Neural progenitor cell (in vitro differentiated cells): Measurements from ENCODE around the gene TWIST2. TPM values are rescaled to one million over a fixed set of nuclear protein-coding genes. Genes with fewer than 3 reads are reported as not detected.

Experiments used
- DNase-seq: peaks from one replicate; pipeline ENCODE4 v3.0.0-alpha.2; 2016; ENCODE audit warnings: low spot score
- H2AFZ ChIP-seq: fragments of 200-600 bp; sonication (generic); replicated peaks from 2 replicates; pipeline ENCODE4 v1.6.1; 2016; ENCODE audit warnings: antibody characterized with exemption
- H3F3A ChIP-seq: fragments of 200-600 bp; sonication (generic); 2 replicates; pipeline ENCODE4 v1.6.1; 2016; ENCODE audit warnings: antibody characterized with exemption, low read depth
- H3K27ac ChIP-seq: fragments of 200-600 bp; sonication (generic); 2 replicates; pipeline ENCODE4 v1.5.1; 2016; ENCODE audit warnings: mild to moderate bottlenecking
- H3K27me3 ChIP-seq: fragments of 200-600 bp; sonication (generic); 2 replicates; pipeline ENCODE4 v1.6.1; 2016; ENCODE audit warnings: mild to moderate bottlenecking, moderate library complexity
- H3K36me3 ChIP-seq: fragments of 200-600 bp; sonication (generic); 2 replicates; pipeline ENCODE4 v1.5.1; 2016
- H3K4me1 ChIP-seq: fragments of 200-600 bp; sonication (generic); 2 replicates; pipeline ENCODE4 v1.6.1; 2016; ENCODE audit warnings: mixed run types
- H3K4me2 ChIP-seq: fragments of 200-600 bp; sonication (generic); 2 replicates; pipeline ENCODE4 v1.6.1; 2016
- H3K4me3 ChIP-seq: fragments of 200-600 bp; sonication (generic); 2 replicates; pipeline ENCODE4 v1.5.1; 2016
- H3K79me2 ChIP-seq: fragments of 200-600 bp; sonication (generic); 2 replicates; pipeline ENCODE4 v1.6.1; 2016; ENCODE audit warnings: low read depth
- H3K9ac ChIP-seq: fragments of 200-600 bp; sonication (generic); 2 replicates; pipeline ENCODE4 v1.6.1; 2016
- H3K9me3 ChIP-seq: fragments of 200-600 bp; sonication (generic); 2 replicates; pipeline ENCODE4 v1.5.1; 2016; ENCODE audit warnings: low read depth
- H4K20me1 ChIP-seq: fragments of 200-600 bp; sonication (generic); 2 replicates; pipeline ENCODE4 v1.6.1; 2016; ENCODE audit warnings: low read depth
- H3K27ac Mint-ChIP-seq: 3 replicates; pipeline ENCODE4 v1.8.0; 2021; ENCODE audit warnings: mixed read lengths
- H3K27me3 Mint-ChIP-seq: 2 replicates; pipeline ENCODE4 v1.8.0; 2022; ENCODE audit warnings: low read depth, mild to moderate bottlenecking, inconsistent platforms, moderate library complexity, mixed read lengths; ENCODE audit not compliant: insufficient read depth
- H3K36me3 Mint-ChIP-seq: 3 replicates; pipeline ENCODE4 v1.8.0; 2021; ENCODE audit warnings: mixed read lengths
- H3K4me1 Mint-ChIP-seq: 3 replicates; pipeline ENCODE4 v1.8.0; 2021; ENCODE audit warnings: mixed read lengths
- H3K4me3 Mint-ChIP-seq: 3 replicates; pipeline ENCODE4 v1.8.0; 2021; ENCODE audit warnings: mild to moderate bottlenecking, moderate library complexity, mixed read lengths
- H3K9me3 Mint-ChIP-seq: 3 replicates; pipeline ENCODE4 v1.8.0; 2020; ENCODE audit warnings: mixed read lengths
- CTCF ChIP-seq: fragments of 200-600 bp; sonication (generic); IDR thresholded peaks from 2 replicates; pipeline ENCODE4 v1.5.1; 2017; ENCODE audit warnings: antibody characterized with exemption, mild to moderate bottlenecking
- EZH2 ChIP-seq: fragments of 200-600 bp; sonication (generic); IDR thresholded peaks from 2 replicates; pipeline ENCODE4 v1.6.1; 2017; ENCODE audit warnings: antibody characterized with exemption, mild to moderate bottlenecking, moderate library complexity
- EZH2phosphoT487 ChIP-seq: fragments of 200-600 bp; sonication (generic); IDR thresholded peaks from 2 replicates; pipeline ENCODE4 v1.6.1; 2017; ENCODE audit warnings: antibody characterized with exemption
- total RNA-seq: library from RNA; depleted of rRNA; stranded (reverse); fragments of >200 nt; gene quantifications from 2 replicates; pipeline ENCODE4 v1.2.3, GENCODE V29; 2015; ENCODE audit warnings: low replicate concordance

The TWIST2 gene
- total RNA-seq, 1 donor from 2014 or later: 0.51 TPM

- no peaks in the 10 kb centered on the region for H3K79me2 ChIP-seq
- no peaks in the 10 kb centered on the region for H3K36me3 ChIP-seq
- TF ChIP-seq EZH2phosphoT487: no peak
- TF ChIP-seq CTCF: no peak
- no peak for TF ChIP-seq EZH2
- no peak overlapping the region for H3K4me3 ChIP-seq
- no peaks in the 10 kb centered on the region for H3K9me3 ChIP-seq
- Mint-ChIP-seq H3K27ac (no peak overlapping the region), H3K9me3 (peaks cover 3% of the 10 kb centered on the region), H3K4me1 (no peaks in the 10 kb centered on the region), H3K4me3 (no peak overlapping the region), H3K36me3 (no peaks in the 10 kb centered on the region), H3K27me3 (peaks cover 5% of the 10 kb centered on the region)
- H3K27ac ChIP-seq: no peak overlapping the region
- H3K9ac ChIP-seq: no peak overlapping the region
- peaks cover 15% of the 10 kb centered on the region for H3K27me3 ChIP-seq
- no peak for DNase-seq
- no peak overlapping the region for H3K4me2 ChIP-seq
- no peaks in the 10 kb centered on the region for H4K20me1 ChIP-seq
- H3F3A ChIP-seq: no peaks in the 10 kb centered on the region
- no peaks in the 10 kb centered on the region for H3K4me1 ChIP-seq
- no peak overlapping the region for H2AFZ ChIP-seq
Observed at GRCh38 chr2:238928520-238929241, 80.8 kb downstream of the TWIST2 start.

GRCh38 chr2:238929242-238930081 lies 81.6 kb downstream of the TWIST2 start:
- Histone ChIP-seq H3K4me1 (no peaks in the 10 kb centered on the region), H3K9me3 (no peaks in the 10 kb centered on the region), H3K27ac (no peak overlapping the region), H3K4me3 (no peak overlapping the region), H2AFZ (peak overlapping the region; percentile 45), H3K36me3 (no peaks in the 10 kb centered on the region), H3K4me2 (no peak overlapping the region), H3F3A (no peaks in the 10 kb centered on the region), H3K9ac (no peak overlapping the region), H3K27me3 (peaks cover 23% of the 10 kb centered on the region), H4K20me1 (no peaks in the 10 kb centered on the region), H3K79me2 (no peaks in the 10 kb centered on the region)
- H3K4me3 Mint-ChIP-seq: no peak overlapping the region
- peaks cover 9% of the 10 kb centered on the region for H3K9me3 Mint-ChIP-seq
- no peaks in the 10 kb centered on the region for H3K36me3 Mint-ChIP-seq
- H3K27me3 Mint-ChIP-seq: peaks cover 2% of the 10 kb centered on the region
- H3K4me1 Mint-ChIP-seq: no peaks in the 10 kb centered on the region
- TF ChIP-seq CTCF (no peak), EZH2phosphoT487 (no peak), EZH2 (no peak)
- DNase-seq: no peak
- peak overlapping the region; percentile 46 for H3K27ac Mint-ChIP-seq

GRCh38 chr2:238930216-238930615 lies 82.3 kb downstream of the TWIST2 start:
- no peaks in the 10 kb centered on the region for H3K4me1 Mint-ChIP-seq
- H3K27me3 Mint-ChIP-seq: peaks cover 2% of the 10 kb centered on the region

More at GRCh38 chr2:238930216-238930615, 82.3 kb downstream of the TWIST2 start:
- Histone ChIP-seq H3K27me3 (peaks cover 28% of the 10 kb centered on the region), H3F3A (no peaks in the 10 kb centered on the region), H3K4me3 (no peak overlapping the region), H3K9me3 (no peaks in the 10 kb centered on the region), H3K27ac (no peak overlapping the region), H4K20me1 (no peaks in the 10 kb centered on the region), H3K79me2 (no peaks in the 10 kb centered on the region), H3K9ac (no peak overlapping the region), H3K4me1 (no peaks in the 10 kb centered on the region), H3K4me2 (no peak overlapping the region), H2AFZ (no peak overlapping the region), H3K36me3 (no peaks in the 10 kb centered on the region)
- Mint-ChIP-seq H3K27ac (no peak overlapping the region), H3K9me3 (peaks cover 9% of the 10 kb centered on the region), H3K36me3 (no peaks in the 10 kb centered on the region), H3K4me3 (no peak overlapping the region)
- DNase-seq: no peak
- TF ChIP-seq EZH2phosphoT487 (no peak), CTCF (no peak), EZH2 (no peak)
